Kidney glomerular epithelial cell (primary cell): ENCODE measurements around the gene SPHK2.
"Not testable (repeated sequence)": the region's sequence is repeated elsewhere in the genome, so short reads cannot be mapped to it uniquely, and the experiment has no call there.

Experiments
- DNase-seq: peaks from one replicate; lab custom pipeline; 2025; lab: John Stamatoyannopoulos, UW

Gene SPHK2

DNA sequence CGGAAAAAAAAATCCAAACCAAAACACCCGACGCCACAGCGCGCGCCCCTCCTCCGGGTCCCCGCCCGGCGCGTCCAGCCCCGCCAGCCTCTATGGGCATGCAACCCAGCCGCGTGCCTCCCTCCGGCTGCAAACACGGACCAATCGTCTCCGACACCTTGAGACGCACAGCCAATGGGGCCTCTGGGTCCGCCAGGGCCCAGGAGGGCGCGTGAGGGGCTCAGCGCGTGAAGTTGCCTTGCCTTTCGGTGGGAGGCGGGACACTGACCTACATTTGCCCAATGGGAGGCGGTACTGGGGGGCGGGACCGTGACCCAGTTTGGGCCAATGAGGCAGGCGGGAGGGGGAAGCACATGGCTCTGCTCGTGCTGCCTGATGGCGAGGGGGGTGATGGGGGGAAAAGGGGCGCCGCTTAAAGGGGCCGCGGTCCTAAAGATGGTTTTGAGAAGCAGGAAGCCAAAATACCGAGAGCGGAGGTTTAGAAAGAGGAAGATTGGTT lies 18.2 kb downstream of the SPHK2 start:
- DNase-seq = peak; percentile 95

DNA sequence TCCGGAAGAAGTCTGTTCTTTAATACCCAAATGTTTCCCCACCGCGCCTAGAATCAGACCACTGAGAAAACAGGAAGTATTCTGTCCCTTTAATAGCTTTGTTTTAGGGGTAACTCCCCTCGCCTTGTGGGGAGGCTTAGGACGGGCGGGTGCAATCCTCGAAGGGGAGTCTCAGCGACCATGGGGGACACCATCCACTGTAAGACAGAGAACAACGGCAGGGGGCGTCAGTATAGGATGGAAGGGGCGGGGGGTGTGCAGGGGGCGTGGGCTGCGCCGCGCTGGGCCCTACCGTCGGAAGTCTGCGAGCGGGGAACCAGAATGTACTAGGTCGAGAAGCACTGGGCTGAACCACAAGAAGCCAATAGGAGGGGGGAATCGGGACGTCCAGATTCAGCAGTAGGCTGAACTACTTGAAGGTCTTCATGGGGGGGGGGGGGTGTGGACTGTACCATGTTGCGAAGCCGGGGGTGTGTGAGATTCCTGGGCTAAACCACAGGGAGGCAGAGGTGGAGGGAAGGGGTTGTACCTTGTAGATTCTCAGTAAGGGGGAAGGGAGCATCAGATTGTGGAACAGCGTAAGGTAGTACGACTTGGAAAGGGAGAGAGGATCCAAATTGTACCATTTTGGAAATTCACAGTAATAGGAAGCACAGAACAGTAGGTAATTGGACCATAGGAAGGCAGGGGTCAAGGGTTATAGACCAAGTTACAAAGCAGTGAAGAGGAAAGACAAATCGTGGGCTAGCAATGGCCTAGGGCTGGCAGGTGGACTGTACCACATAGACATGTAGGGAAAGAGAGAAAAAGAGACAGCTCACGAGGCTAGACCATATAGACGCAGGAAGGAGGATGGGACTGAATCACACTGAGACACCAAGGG lies 18.9 kb downstream of the SPHK2 start:
- DNase-seq = peak; percentile 82

DNA sequence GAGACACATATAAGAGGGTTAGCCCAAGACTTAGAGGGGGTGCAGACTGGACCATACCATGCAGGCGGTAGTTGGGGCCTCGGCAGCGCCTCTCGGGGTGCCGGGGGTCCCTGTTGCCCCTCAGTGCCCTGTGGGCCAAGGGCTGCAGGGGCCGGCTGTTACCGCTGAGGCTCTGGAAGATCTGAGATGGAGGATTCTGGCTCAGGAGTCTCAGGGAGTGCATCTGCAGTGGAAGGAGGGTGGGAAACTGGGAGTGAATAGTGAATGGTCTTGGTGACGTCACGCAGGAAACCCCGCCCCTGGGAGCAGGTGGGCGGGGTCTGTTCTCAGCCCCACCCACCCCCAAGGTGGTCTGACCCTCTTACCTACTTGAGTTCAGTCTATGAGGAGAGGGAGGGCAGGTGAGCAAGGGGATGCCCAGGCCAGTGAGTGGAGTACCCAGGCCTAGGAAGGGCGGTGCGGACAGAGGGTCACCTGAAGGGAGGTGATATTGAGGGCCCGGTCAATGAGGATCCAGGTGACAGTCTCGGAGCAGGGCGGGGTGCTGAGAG lies 19.6 kb downstream of the SPHK2 start:
- DNase-seq = no peak

DNA sequence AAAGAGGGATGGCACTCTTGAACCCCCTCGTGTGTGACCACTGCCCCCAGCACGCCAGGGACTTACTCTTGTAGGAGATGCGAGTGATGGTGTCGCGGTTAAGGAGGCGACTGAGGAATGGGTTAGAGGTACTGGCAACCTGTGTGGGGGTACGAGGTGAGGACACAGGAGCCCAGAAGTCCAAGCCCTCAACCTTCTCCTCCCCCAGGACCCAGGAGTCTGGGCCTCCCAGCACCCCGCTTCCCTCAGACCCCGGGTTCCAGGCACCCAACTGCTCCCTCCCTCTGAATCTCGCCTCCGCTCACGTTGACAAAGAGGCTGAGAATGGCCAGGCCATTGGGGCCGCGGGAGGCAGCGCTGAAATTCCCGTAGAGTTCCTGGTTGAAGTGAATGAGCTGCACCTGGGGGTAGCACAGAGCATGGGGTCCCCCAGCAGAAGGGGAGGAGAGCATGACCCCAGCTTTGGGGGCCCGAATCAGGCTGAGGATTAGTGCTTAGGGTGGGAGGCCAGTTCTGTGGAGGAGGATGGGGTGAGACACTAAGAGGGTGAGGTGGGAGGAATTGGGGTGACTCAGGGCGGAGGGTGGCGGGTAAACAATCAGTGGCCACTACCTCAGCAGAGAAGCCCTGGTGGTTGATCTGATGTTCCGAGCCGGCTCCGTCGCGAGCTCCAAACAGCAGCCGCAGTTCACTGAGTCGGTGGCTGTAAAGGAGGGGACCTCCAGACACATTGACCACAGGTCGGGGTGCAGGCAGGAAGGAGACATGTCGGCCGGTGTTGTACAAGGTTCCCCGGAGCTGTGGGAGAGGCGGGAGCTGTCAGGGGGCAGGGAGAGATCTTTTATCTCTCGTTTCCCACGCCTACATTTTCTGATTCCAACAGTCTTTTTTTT lies 20.4 kb downstream of the SPHK2 start:
- no peak for DNase-seq

DNA sequence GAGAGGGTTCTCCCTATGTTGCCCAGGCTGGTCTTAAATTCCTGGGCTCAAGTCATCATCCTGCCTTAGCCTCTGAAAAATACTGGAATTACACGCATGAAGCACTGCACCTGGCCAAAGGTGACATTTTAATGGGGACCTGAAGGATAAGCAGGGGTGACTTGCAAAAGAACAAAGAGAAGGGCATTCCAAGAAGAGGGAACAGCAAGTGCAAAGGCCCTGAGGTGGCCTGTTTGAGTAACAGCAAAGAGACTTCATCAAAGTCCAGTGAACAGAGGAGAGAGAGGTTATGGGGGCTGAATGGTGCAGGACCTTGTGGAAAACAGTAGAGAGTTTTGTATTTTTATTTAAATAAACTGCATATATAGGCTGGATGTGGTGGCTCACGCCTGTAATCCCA lies 22.5 kb downstream of the SPHK2 start:
- no peak for DNase-seq

DNA sequence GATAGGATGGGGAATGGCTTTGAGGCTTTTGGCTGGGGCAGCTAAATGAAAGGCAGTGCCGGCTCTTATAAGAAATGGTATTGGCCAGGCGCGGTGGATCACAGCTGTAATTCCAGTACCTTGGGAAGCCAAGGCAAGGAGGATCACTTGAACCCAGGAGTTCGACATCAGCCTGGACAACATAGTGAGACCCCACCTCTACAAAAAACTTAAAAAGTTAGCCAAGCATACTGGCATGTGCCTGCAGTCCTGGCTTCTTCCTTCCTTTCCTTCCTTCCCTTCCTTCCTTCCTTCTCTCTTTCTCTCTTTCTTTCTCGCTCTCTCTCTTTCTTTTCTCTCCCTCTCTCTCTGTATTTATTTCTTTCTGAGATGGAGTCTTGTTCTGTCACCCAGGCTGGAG lies 23.6 kb downstream of the SPHK2 start:
- no peak for DNase-seq

DNA sequence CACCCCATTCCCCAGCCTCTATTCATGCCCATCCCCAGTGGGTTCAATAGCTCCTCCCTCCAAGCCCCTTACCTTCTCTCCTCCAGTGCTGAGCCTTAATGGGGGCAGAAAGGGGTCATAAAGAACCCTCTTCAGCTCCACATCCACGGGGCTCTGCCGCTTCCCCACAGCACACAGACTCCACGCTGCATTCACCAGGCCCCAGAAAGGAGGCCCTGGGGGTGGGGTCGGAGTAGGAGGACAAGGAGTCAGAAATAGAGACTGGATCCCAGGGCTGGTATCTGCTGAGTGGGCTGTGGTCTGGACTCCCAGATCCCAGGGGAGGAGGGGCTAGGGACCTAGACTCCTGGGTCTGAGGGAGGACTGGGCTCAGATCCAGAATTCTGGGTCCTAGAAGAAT lies 25.0 kb downstream of the SPHK2 start:
- DNase-seq = no peak

DNA sequence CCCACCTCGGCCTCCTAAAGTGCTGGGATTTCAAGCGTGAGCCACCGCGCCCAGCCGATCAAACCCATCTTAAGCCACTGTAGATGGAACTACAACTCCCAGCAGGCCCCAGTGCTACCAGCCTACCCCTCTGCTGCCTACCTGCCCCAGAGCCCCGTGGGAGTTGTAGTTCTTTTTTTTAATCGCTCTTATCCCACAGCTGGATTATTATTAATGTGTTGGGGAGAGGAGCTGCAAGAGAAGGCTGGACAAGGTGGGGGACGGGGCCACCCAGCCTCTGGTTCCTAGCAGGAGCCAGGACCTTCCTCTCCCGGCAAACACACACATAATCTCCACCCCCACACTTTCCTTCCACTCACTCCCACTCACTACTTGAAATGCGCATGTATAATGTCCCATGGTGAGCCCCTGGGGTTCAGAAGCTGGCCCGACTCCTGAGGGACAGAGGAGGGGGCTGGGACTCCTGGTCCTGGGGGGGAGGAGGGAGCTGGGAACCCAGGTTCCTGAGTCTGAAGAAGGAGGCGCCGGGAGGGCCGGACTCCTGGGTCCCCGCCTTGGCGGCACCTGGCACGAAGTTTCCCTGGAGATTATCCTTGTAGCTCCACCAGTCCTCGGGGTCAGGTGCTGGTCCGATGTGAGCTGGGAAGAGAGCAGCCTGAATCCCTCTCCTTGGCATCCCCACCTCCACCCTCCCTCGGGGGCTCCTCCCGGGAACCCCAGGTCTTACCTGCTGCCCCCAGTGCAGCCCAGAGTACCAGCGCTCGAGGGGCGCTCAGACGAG lies 25.7 kb downstream of the SPHK2 start:
- peak; percentile 42 for DNase-seq

DNA sequence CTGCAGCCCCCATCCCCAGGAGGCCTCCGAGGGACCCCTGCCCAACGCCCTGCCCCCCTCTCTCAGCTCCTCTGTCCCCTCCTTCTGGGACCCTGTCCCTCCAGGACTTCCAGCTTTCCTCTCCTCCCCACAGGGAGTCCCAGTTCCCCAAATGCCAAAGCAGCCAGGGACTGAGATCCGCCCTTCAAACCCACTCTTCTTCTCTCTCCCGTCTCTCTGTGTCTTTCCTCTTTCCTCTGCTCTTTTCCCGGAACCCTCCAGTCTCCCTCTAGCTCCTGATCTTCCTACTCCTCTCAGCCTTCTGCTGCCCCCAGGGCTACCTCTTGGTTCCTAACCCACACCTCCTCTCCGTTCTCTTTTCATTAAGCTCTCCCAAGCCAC lies 26.3 kb downstream of the SPHK2 start:
- no peak for DNase-seq

DNA sequence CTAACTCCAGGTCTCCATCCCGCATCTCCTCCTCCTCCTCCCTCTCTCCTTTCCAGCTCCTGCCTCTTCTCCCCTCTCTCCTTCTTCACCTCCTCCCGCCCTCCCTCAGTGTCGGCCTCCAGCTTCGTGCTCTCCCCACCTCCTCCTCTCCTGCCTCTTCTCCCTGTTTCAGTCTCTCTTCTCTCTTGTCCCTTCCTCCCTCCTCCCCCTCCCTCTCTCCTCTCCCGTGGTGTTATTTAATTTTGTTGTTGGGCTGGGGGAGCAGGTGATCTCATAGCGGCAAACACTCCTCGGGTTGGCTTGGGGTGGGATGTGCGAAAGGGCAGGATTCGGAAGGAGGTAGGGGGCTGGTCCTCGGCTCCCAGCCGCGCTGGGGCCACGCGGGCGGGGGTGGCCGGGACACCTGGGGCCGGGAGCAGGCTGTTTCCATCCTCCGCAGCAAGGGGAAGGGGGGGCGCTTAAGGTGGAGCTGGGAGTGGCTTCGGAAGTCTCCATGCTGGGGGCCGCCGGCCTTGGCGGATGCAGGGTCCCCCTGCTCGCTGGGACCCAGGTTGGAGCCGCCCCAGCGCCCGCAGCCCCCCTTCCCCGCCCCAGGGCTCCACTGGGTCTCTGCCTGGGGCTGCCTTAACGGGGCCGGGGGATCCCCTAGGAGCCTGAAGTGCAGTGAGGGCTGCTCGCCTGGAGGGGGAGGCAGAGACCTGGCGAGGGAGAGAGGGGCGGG lies 26.9 kb downstream of the SPHK2 start, which contains the start of gene CA11:
Gene CA11, minus strand, starts transcription at position 187 of the 721 bp plus-strand sequence. CDS start 555 bp downstream, outside the sequence.
- peak; percentile 76 for DNase-seq

DNA sequence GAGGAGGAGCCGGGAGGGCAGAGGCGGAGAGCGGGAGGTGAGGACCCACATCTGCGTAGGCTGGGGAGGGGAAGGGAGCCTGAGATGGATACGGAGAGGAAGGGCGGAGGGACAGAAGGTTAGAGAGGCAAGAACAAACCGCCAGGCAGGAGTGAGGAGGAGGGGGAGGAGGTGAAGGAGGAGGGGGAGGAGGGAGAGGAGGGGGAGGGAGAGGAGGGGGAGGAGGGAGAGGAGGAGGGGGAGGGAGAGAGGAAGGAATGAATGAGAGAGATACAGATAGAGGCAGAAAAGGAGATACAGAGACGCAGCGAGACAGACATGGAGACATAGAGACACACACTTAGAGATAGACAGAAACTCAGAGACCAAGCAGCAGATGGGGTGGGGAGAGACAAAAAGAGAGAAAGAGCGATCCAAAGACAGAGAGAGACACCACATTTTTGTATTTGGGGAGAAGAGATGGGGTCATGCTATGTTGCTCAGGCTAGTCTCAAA lies 27.5 kb downstream of the SPHK2 start:
- no peak for DNase-seq

DNA sequence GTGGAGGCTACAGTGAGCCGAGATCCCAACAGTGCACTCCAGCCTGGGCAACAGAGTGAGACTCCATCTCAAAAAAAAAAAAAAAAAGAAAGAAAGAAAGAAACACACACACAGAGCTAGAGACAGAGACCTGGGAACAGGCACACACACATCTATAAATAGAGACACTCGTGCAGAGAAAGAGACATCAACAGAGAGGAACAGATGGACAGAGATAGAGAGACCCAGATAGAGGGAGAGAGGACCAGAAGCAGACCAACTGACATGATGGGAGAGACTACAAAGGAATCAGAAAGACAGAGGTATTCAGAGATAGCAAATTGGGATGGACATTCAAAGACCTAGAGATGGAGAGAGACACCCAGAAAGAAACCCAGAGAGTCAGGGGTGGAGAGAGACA lies 28.8 kb downstream of the SPHK2 start:
- no peak for DNase-seq

DNA sequence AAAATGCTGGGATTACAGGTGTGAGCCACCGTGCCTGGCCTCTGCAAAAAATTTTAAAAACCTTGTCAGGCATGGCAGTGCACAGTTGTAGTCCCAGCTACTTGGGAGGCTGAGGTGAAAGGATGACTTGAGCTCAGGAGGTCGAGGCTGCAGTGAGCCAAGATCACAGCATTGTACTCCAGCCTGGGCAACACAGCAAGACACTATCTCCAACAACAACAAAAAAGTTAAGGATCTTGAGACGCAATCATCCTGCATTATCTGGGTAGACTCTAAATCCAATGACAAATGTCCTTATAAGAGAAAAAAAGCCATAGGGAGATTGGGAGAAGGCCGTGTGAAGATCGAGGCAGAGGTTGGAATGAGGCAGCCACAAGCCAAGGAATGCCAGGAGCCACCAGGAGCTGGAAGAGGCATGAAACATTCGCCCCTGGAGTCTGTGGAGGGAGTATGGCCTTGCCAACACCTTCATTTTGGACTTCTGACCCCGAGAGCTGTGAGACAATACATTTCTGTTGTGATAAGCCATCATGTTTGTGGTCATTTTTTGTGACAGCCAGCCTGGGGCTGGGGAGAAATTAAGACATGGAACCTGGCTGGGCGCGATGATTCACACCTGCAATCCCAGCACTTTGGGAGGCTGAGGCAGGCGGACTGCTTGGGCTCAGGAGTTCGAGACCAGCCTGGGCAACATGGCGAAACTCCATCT lies 31.8 kb downstream of the SPHK2 start:
- no peak for DNase-seq

DNA sequence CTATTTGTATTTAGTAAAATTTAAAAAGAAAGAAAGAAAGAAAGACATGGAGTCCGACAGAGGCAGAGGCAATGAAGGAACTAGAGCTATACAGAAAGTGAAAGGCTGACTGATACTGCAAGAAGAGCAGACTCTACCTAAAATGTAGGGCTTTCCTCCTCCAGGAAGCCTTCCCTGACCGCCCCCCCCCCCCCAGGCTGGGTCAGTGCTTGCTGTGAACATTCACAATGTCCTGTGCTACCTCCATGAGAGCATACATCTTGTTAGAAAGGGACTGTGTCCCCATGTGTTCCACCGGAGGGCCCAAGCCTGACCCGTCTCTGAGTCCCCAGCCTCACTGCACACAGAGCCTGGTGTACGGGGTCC lies 32.4 kb downstream of the SPHK2 start:
- DNase-seq = no peak

DNA sequence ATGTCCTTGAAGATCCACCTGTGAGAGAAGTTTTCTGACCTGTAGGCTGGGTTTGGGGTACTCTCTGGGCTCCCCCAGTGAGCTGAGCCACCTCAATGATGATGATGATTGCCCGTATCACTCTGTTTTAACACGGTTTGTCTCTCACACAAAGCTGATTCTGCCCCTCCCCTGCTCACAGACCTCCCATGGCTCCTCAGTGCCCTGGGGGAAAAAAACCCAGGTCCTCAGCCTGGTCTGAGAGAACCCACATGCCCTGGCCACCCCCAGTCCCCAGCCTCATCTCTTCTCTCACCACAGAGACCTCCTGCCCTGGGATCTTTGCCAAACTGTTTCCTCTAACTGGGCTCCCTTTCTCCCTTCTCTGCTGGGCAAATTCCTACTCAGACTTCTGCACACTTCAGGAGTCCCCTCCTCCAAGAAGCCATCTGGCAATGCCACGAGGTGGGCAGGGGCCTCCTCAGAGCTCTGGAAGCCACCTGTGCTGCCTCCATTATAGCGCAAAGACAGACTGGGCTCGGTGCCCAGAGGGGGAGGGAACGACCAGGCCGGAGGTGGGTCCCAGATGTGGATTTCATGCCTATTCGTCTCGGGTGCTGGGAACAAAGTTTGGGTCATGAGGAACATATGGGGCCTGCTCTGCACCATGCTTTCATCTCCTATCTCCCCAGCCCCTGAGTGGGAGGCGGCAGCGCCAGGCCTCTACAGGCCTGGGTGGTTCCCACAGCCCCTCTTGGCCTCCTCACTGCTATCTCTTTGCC lies 35.2 kb downstream of the SPHK2 start:
- no peak for DNase-seq

DNA sequence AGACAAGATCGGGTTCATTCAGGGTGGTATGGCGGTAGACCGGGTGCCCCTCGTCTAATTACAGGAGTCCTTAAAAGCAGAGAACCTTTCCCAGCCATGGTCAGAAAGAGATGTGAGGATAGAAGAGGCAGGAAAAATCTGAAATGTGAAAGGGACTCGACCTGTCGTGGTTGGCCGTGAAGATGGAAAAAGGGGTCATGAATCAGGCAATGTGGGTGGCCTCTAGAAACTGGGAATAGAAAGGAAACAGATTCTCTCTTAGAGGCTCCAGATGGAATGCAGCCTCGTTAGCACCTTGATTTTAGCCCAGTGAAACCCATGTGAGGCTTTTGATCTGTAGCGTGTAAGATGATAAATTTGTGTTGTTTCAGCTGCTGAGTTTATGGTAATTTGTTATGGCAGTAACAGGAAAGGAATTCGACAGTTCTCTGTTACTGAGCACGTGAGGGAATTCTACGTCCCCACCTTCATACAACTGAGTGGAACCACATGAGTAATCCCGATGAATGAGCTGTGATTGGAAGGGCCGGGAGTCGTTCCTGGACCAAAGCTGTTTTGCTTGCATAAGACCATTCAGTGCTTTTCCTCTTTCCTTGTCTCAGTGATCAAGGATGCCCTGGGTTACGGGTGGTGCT lies 37.7 kb downstream of the SPHK2 start:
- DNase-seq = peak; percentile 31

DNA sequence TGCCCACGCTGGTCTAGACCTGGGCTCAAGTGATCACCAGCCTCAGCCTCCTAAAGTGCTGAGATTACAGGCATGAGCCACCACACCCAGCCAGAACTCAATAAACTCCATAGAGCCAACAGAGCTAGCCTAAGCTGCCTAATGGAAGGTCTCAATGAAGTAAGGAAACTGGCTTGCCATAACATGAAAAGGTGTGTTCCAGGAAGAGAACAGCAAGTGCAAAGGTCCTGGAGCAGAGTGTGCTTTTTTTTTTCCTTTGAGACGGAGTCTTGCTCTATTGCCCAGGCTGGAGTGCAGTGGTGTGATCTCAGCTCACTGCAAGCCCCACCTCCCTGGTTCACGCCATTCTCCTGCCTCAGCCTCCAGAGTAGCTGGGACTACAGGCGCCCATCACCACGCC lies 38.5 kb downstream of the SPHK2 start:
- DNase-seq = not testable (repeated sequence)

DNA sequence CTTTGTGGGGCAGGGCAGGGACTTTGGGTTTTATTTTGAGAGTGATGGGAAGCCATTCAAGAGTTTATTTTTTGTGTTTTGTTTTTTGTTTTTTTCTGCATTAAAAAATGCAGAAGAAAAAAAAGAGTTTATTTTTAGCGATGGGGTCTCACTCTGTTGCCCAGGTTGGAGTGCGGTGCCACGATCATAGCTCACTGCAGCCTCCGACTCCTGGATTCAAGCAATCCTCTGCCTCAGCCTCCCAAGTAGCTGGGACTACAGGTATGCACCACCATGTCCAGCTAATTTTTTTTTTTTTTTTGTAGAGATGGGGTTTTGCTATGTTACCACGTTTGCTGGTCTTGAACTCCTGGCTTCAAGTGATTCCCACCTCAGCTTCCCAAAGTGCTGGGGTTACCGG lies 39.2 kb downstream of the SPHK2 start:
- no peak for DNase-seq

DNA sequence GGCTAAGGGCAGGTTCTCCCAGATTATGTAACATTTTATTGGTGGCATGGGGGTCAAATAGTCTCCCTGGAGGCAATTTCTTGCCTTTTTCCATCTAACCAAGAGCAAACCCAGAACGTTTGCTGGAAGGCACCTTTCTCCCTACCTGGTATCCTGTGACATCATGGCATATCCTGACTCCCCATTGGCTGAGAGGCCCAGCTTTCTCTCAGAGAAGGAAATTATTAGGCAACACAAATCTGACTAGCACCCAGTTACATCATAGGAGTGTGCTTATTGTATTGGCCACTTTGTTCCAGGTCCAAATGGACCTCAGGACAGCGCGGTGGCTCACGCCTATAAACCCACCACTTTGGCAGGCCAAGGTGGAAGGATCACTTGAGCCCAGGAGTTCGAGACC lies 40.5 kb downstream of the SPHK2 start:
- DNase-seq = no peak
